NCI-H2107 treated with DMSO at 0.1 percent for 48 hours (cell line): Measurements from ENCODE around the gene DYDC2.
"Not testable (repeated sequence)": the region's sequence is repeated elsewhere in the genome, so short reads cannot be mapped to it uniquely, and the experiment has no call there.

Experiments
- DNase-seq: peaks from one replicate; lab custom pipeline; 2025; ENCODE audit not compliant: unreplicated experiment; lab: John Stamatoyannopoulos, UW

The DYDC2 gene

DNA sequence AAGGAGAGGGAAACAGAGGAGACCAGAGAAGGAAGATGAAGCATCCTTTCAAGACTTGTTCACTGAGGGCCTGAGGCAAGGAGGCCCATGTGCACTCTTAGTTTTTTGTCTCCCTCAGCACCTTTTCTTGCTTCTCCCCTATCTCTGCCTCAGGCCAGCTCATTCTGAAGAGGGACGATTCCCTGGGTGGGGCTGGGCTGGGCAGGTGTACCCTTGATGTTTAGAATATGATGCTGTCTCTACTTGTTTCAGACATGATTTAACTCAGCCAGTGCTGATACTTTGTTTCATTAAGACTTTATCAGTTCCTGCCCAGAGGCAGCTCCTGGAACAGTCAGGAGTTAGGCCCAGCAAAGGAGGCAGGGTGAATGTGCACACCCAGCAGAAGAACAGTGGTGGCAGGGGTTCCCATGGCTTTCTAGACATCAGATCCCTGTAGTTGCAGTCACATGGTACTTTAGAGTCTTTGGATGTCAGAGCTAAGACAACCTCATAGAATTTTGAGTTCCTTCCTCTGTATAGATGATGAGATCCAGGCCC, 55.2 kb downstream of the DYDC2 start:
- DNase-seq, result no peak

DNA sequence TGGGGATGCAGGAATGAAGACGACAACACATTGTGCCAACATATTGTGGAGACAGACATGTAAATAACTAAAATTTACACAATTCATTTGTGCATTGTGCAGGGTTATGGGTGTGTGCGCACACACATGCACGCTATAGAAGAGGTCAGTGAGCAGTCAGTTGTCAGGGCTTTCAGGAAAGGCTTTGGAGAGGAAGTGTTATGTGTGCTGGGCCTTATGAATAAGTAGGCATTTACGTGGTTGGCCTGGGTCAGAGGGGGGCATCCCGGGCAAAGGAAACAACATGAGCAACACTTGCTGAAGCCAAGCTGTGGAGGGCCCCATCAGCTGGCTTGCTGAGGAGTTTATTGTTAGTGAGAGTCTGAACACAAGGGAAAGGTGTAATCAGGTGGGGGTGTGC, 55.9 kb downstream of the DYDC2 start:
- no peak for DNase-seq

DNA sequence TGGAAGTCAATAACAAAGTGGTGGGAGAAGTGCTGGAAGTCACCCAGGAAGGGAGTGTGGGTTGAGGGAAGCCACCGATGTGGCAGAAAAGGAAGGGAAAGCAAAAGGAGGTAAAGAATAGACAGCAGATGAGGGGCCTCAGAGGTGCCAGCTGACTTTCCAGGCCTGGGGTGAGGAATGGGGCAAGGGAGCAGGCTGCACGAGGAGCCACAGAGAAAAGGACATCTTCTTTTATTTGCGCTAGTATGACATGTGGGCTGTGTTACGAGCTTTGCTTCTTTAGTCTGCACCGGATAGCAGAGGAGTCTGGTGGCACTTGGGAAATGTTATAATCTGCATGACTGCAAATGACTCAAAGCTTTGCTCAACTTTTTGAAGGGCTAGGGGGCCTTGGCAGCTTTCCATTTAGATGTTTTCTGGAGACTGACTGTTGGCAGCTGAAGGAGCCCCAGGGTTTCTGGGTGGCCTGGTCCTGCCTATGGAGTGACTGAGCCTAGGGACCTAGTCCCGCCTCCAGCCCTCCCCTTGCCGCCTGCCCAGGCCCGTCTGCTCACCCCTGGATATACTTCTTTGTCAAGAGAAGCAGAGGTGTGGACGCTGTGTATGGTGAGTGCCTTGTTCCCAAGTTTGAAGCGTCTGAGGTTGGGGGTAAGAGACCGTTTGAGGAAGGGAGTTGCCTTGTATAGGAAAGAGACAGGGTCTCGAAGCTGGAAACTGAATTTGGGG, 56.9 kb downstream of the DYDC2 start:
- DNase-seq, result no peak

DNA sequence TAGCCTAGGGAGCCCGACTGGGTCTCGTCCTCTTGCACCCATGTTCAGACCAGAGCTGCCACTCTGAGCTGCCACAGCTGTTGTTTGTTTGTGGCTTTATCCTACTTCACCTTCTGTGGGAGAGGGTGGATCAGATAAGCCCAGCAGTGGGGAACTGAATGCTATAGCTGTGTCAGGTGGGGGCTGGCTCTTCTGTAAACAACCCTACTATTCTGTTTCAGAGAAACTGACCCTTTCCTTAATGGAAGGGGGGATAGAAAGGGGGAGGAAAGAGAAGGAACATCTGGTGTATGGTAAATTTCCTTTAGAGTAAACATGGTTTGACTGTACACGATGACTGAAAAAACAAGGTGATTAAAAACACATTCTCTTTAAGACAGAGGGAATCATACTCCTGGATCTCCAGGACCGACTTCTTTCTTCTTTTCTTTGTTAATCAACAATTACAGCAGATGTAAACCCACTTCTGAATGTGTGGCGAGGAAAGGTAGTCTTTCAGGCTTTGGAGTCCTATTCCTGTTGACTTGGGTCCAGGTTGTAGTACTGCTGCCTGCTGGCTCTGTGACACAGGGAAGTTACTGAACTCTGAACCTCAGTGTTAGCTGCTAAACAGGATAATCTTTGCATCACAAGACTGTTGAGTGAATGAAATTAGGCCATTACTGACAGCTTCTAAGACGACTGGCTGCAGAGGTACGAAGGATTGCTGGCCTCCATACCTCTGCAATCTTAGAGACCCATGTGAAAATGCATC, 57.7 kb downstream of the DYDC2 start:
- DNase-seq, result peak; percentile 64

DNA sequence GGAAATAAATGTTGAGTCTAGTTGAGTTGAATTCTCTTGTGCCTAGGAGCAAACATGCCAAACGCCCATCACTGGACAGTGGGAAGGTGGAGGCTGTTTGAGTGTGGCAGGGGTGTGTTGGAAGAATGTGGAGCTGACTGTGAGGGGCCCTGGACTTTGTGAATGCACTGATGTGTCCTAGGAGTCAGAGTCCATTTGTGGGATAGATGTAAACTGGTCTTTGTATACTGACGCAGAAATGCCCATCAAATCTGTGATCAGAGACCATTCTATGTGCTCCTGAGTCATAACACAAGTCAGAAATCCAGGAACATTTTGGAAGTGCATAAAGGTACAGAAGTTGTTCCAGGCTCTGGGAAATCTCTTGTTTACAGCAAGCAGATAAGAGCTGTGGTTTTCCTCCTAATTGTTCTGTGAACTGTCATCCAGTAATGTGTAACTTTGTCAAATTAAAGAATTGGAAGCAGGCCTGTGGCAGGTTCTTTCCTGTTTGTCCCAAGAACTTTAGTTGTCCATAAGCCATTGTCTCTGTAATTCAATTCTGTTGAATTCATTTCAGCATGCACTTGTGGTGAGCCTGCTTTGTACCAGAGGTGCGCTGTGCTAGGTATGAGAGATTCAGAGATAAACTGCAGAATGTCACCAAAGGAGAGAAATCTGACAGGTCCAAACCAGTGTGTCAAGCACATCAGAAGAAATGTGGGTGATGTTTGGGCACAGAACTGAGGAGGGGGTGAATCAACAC, 59.3 kb downstream of the DYDC2 start:
- no peak for DNase-seq

DNA sequence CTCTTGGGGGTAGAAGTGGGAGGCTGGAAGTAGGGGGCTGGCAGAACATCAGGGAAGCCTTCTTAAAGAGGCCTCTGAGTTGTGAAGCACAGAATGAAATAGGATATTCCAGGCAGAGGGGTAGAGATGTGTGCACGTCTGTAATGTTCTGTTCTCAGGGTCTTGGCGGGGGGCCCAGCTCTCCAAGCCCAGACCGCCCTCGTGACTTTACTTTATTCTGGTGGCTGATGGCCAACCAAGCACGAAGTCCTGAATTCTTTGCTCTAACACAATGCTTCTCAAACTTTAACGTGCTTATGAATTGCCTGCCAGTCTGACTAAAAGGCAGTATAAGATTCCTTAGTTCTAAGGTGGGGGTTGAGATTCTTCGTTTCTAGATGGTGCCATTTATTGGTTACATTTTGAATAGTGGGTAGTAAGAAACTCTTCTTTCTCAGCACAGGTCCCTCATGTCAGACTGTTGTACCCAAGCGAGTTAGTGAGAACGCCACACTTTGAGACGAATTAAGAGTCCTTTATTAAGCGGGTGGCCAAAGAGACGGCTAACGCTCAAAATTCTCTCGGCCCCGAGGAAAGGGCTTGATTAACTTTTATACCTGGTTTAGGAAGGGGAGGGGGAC, 60.0 kb downstream of the DYDC2 start:
- peak; percentile 29 for DNase-seq

DNA sequence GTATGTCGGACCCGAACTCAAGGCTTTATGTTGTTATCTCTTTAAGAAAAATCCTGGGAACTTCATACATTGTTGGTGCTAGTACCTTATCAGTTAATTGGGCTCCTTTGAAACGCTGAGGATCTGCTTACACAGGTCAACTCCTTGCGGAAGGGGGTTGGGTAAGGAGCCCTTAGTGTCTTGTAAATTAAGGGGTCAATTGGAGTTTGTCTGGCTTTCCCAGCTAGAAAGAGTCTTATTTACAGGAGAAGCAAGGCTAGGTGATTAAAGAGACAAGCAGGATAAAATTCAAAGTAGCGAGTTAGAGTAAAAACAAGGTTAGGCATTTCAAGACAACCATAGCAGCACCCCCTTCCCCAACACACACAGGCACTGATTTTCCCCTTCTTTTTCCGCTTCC, 60.7 kb downstream of the DYDC2 start:
- DNase-seq, result not testable (repeated sequence)
